OCI-LY1 (cell line): Measurements from ENCODE around the gene MNT.

Source experiments
- H2AFZ ChIP-seq: fragments of 200-600 bp; sonication (generic), shearing (Covaris generic); 2 replicates; pipeline ENCODE4 v1.6.0; 2014; ENCODE audit warnings: antibody characterized with exemption, mild to moderate bottlenecking, low read length
- H3F3A ChIP-seq: fragments of 200-600 bp; sonication (generic), shearing (Covaris generic); 2 replicates; pipeline ENCODE4 v1.6.0; 2014; ENCODE audit warnings: mild to moderate bottlenecking, antibody characterized with exemption, low read length, moderate library complexity; ENCODE audit not compliant: insufficient read depth
- H3K27ac ChIP-seq: fragments of 200-600 bp; sonication (generic); 2 replicates; pipeline ENCODE4 v1.5.1; 2014; ENCODE audit warnings: low read length, mixed run types, mild to moderate bottlenecking, low read depth; ENCODE audit not compliant: poor library complexity, severe bottlenecking
- H3K27me3 ChIP-seq: fragments of 200-600 bp; sonication (generic); 2 replicates; pipeline ENCODE4 v1.6.0; 2014; ENCODE audit warnings: antibody characterized with exemption, mild to moderate bottlenecking, low read length, moderate library complexity; ENCODE audit not compliant: insufficient read depth
- H3K36me3 ChIP-seq: fragments of 200-600 bp; sonication (generic); 2 replicates; pipeline ENCODE4 v1.6.1; 2014; ENCODE audit warnings: mild to moderate bottlenecking, antibody characterized with exemption, low read length, moderate library complexity, mixed read lengths; ENCODE audit not compliant: insufficient read depth
- H3K4me1 ChIP-seq: fragments of 200-600 bp; sonication (generic); 2 replicates; pipeline ENCODE4 v1.5.1; 2014; ENCODE audit warnings: mild to moderate bottlenecking, low read length, moderate library complexity; ENCODE audit not compliant: insufficient read depth, severe bottlenecking
- H3K4me2 ChIP-seq: fragments of 200-600 bp; sonication (generic), shearing (Covaris generic); 2 replicates; pipeline ENCODE4 v1.6.1; 2014; ENCODE audit warnings: low read length
- H3K4me3 ChIP-seq: fragments of 200-600 bp; sonication (generic); 2 replicates; pipeline ENCODE4 v1.5.1; 2014; ENCODE audit warnings: low read length, low read depth, mild to moderate bottlenecking, mixed read lengths; ENCODE audit not compliant: poor library complexity, severe bottlenecking
- H3K79me2 ChIP-seq: fragments of 200-600 bp; shearing (Covaris generic); 2 replicates; pipeline ENCODE4 v1.6.1; 2016; ENCODE audit warnings: mixed run types, low read length, mixed read lengths; ENCODE audit not compliant: insufficient read depth
- H3K9ac ChIP-seq: fragments of 200-600 bp; sonication (generic), shearing (Covaris generic); 2 replicates; pipeline ENCODE4 v1.6.1; 2014; ENCODE audit warnings: mild to moderate bottlenecking, low read length, mixed read lengths
- H3K9me2 ChIP-seq: fragments of 200-600 bp; sonication (generic), shearing (Covaris generic); 2 replicates; pipeline ENCODE4 v1.6.1; 2014; ENCODE audit warnings: low read depth, mild to moderate bottlenecking, low read length, mixed read lengths
- H3K9me3 ChIP-seq: fragments of 200-600 bp; shearing (Covaris generic); 2 replicates; pipeline ENCODE4 v1.6.1; 2014; ENCODE audit warnings: low read length, mixed read lengths
- H4K20me1 ChIP-seq: fragments of 200-600 bp; sonication (generic), shearing (Covaris generic); 2 replicates; pipeline ENCODE4 v1.6.0; 2016; ENCODE audit warnings: mild to moderate bottlenecking, low read length; ENCODE audit not compliant: insufficient read depth
- EZH2 ChIP-seq: fragments of 200-600 bp; sonication (generic), shearing (Covaris generic); IDR thresholded peaks from 2 replicates; pipeline ENCODE4 v1.8.0; 2017; ENCODE audit warnings: borderline replicate concordance, mixed run types, mild to moderate bottlenecking, antibody characterized with exemption, low read length, moderate library complexity, mixed read lengths
- TF ChIP-seq, protein P1 (sequence below): fragments of 200-600 bp; sonication (generic), shearing (Covaris generic); IDR thresholded peaks from 2 replicates; pipeline ENCODE4 v1.5.1; 2017; ENCODE audit warnings: mild to moderate bottlenecking, antibody characterized with exemption, low read length, moderate library complexity, mixed read lengths

MNT gene

DNA sequence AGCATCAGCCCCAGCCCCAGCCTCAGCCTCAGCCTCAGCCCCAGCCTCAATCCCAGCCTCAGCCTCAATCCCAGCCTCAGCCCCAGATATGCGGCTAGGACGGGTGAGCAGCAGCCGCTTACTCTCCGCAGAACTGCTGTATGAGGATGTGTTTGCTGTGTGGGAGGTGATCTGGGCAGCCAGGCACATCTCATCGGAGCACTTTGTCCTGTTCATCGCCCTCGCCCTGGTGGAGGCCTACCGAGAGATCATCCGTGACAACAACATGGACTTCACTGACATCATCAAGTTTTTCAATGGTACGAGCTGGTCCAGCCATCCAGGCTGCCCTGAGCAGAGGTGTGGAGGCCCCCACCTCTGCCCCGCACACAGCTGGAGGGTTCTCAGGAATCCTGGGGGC lies 22.0 kb downstream of the MNT start:
- peaks cover 4% of the 10 kb centered on the region for H3K4me1 ChIP-seq
- H4K20me1 ChIP-seq = no peaks in the 10 kb centered on the region
- no peaks in the 10 kb centered on the region for H3K79me2 ChIP-seq
- H3K9me3 ChIP-seq = no peaks in the 10 kb centered on the region
- no peak for TF ChIP-seq EZH2
- TF ChIP-seq, protein P1, sequence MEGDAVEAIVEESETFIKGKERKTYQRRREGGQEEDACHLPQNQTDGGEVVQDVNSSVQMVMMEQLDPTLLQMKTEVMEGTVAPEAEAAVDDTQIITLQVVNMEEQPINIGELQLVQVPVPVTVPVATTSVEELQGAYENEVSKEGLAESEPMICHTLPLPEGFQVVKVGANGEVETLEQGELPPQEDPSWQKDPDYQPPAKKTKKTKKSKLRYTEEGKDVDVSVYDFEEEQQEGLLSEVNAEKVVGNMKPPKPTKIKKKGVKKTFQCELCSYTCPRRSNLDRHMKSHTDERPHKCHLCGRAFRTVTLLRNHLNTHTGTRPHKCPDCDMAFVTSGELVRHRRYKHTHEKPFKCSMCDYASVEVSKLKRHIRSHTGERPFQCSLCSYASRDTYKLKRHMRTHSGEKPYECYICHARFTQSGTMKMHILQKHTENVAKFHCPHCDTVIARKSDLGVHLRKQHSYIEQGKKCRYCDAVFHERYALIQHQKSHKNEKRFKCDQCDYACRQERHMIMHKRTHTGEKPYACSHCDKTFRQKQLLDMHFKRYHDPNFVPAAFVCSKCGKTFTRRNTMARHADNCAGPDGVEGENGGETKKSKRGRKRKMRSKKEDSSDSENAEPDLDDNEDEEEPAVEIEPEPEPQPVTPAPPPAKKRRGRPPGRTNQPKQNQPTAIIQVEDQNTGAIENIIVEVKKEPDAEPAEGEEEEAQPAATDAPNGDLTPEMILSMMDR = no peak
- H2AFZ ChIP-seq = no peak overlapping the region
- peaks cover 36% of the 10 kb centered on the region for H3K36me3 ChIP-seq
- no peaks in the 10 kb centered on the region for H3F3A ChIP-seq
- no peak overlapping the region for H3K9ac ChIP-seq
- H3K9me2 ChIP-seq = no peaks in the 10 kb centered on the region
- H3K27ac ChIP-seq = no peak overlapping the region
- no peak overlapping the region for H3K4me2 ChIP-seq
- no peak overlapping the region for H3K4me3 ChIP-seq
- no peaks in the 10 kb centered on the region for H3K27me3 ChIP-seq

DNA sequence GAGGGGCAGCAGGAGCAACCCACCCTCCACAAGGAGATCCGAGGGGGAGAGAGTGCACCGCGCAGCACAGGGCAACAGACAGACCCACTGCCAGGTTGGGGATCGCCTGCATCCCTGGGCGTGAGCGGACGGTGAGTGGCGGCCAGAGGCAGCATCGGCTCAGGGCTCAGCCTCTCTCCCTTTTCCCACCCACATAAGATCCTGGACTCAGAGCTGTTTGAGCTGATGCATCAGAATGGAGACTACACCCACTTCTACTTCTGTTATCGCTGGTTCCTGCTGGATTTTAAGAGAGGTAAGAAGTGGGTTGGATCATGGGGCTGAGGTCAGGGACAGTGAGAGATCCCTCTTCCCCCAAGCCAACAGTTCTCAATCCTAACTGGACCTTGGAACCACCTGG lies 23.2 kb downstream of the MNT start:
- H3K4me2 ChIP-seq = no peak overlapping the region
- no peaks in the 10 kb centered on the region for H3K9me2 ChIP-seq
- no peak overlapping the region for H3K27ac ChIP-seq
- H4K20me1 ChIP-seq = no peaks in the 10 kb centered on the region
- H3F3A ChIP-seq = no peaks in the 10 kb centered on the region
- no peaks in the 10 kb centered on the region for H3K9me3 ChIP-seq
- H3K79me2 ChIP-seq = no peaks in the 10 kb centered on the region
- no peak overlapping the region for H2AFZ ChIP-seq
- TF ChIP-seq, protein P1 = no peak
- peaks cover under 1% of the 10 kb centered on the region for H3K4me1 ChIP-seq
- H3K9ac ChIP-seq = no peak overlapping the region
- H3K27me3 ChIP-seq = no peaks in the 10 kb centered on the region
- H3K4me3 ChIP-seq = no peak overlapping the region
- peaks cover 36% of the 10 kb centered on the region for H3K36me3 ChIP-seq

DNA sequence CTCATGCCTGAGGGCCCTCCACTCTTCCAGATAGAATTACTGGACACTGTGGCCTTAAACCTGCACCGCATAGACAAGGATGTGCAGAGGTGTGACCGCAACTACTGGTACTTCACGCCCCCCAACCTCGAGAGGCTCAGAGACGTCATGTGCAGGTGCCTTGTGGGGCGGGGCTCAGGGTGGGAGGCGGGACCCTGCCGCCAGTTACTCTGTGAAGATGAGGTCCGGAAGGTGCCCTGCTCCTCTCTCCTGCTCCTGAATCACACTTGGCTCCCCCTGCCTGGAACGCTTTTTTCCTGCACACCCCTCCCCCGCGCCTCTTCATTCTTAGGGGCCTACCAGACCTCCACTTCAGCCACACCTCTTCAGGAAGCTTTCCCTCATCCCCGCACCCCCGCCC lies 24.8 kb downstream of the MNT start:
- no peak overlapping the region for H2AFZ ChIP-seq
- no peak for TF ChIP-seq EZH2
- TF ChIP-seq, protein P1 = no peak
- no peaks in the 10 kb centered on the region for H3F3A ChIP-seq

More for the DNA sequence above, 24.8 kb downstream of the MNT start:
- H3K9ac ChIP-seq = no peak overlapping the region
- H3K4me1 ChIP-seq = no peaks in the 10 kb centered on the region
- no peaks in the 10 kb centered on the region for H4K20me1 ChIP-seq
- H3K9me3 ChIP-seq = no peaks in the 10 kb centered on the region
- no peak overlapping the region for H3K4me2 ChIP-seq
- H3K4me3 ChIP-seq = no peak overlapping the region
- no peaks in the 10 kb centered on the region for H3K9me2 ChIP-seq
- H3K79me2 ChIP-seq = no peaks in the 10 kb centered on the region
- H3K27me3 ChIP-seq = no peaks in the 10 kb centered on the region
- peaks cover 36% of the 10 kb centered on the region for H3K36me3 ChIP-seq
- no peak overlapping the region for H3K27ac ChIP-seq
